HG03469 (cell line): Measurements from ENCODE around the gene TBC1D13.

Source experiments
- ATAC-seq: cut with Tn5 transposase; IDR thresholded peaks from one replicate; pipeline ENCODE4 v1.9.1; 2021; ENCODE audit warnings: mild to moderate bottlenecking, moderate library complexity, moderate number of reproducible peaks; ENCODE audit not compliant: unreplicated experiment

The TBC1D13 gene

GRCh38 chr9:128820665-128821583 lies 33.9 kb downstream of the TBC1D13 start:
- no peak for ATAC-seq

GRCh38 chr9:128821584-128822406 lies 34.7 kb downstream of the TBC1D13 start:
- ATAC-seq = no peak

GRCh38 chr9:128822407-128823042 lies 35.5 kb downstream of the TBC1D13 start:
- no peak for ATAC-seq

- ATAC-seq = no peak
These were observed 36.4 kb downstream of the TBC1D13 start for GRCh38 chr9:128823362-128823902.

GRCh38 chr9:128823903-128824406 lies 36.9 kb downstream of the TBC1D13 start:
- ATAC-seq = no peak

- ATAC-seq = no peak
These were observed 37.9 kb downstream of the TBC1D13 start for GRCh38 chr9:128824911-128825310.

- no peak for ATAC-seq
These were observed 39.1 kb downstream of the TBC1D13 start for GRCh38 chr9:128825923-128826700.

- no peak for ATAC-seq
These were observed 41.2 kb downstream of the TBC1D13 start for GRCh38 chr9:128828267-128828666.

- ATAC-seq = no peak
These were observed 41.8 kb downstream of the TBC1D13 start for GRCh38 chr9:128828719-128829452.

GRCh38 chr9:128829477-128830251 lies 42.6 kb downstream of the TBC1D13 start, which contains the start of gene SPOUT1:
Gene SPOUT1 (minus strand): TSS chr9:128829794. CDS start chr9:128829780, 14 bp downstream.
- peak; percentile 91 for ATAC-seq

GRCh38 chr9:128833696-128834095 lies 46.6 kb downstream of the TBC1D13 start:
- no peak for ATAC-seq

- no peak for ATAC-seq
These were observed 48.5 kb downstream of the TBC1D13 start for GRCh38 chr9:128835246-128836210.

GRCh38 chr9:128836509-128837145 lies 49.6 kb downstream of the TBC1D13 start:
- no peak for ATAC-seq

- no peak for ATAC-seq
These were observed 51.3 kb downstream of the TBC1D13 start for GRCh38 chr9:128838338-128838737.

- no peak for ATAC-seq
These were observed 53.5 kb downstream of the TBC1D13 start for GRCh38 chr9:128840524-128840923.

GRCh38 chr9:128841694-128842492 lies 54.8 kb downstream of the TBC1D13 start:
- ATAC-seq = no peak
